PC-3 (cell line): ENCODE data around the gene SCO2. TPM values are rescaled to one million over a fixed set of nuclear protein-coding genes. Genes with fewer than 3 reads are reported as not detected.

Experiments used
- ATAC-seq: fragments of 200-7000 bp; cut with Tn5 transposase; 2 replicates; pipeline ENCODE4 v1.9.1; 2020; ENCODE audit warnings: mild to moderate bottlenecking, moderate library complexity
- BruUV-seq: library from RNA; stranded (reverse); fragments of 400-500 nt; replicated peaks from 2 replicates; lab custom pipeline; 2021; lab: Mats Ljungman, UMichigan
- CTCF ChIA-PET: fragments of 300-600 bp; sonication (Branson Sonifier 250); formaldehyde crosslinking; loops from one replicate; lab custom pipeline; 2022; ENCODE audit warnings: antibody characterized with exemption; lab: Charles Lee
- POLR2A ChIA-PET: fragments of 300-600 bp; sonication (Branson Sonifier 250); formaldehyde crosslinking; loops from one replicate; lab custom pipeline; 2022; ENCODE audit warnings: antibody characterized with exemption; ENCODE audit not compliant: unreplicated experiment; lab: Charles Lee
- DNase-seq: peaks from one replicate; pipeline ENCODE4 v3.0.0-alpha.2; 2015
- H2AFZ ChIP-seq: fragments of 300-600 bp; sonication (generic); 2 replicates; pipeline ENCODE4 v1.6.0; 2016; ENCODE audit warnings: antibody characterized with exemption, low read length
- H3F3A ChIP-seq: fragments of 300-600 bp; sonication (generic); one replicate; pipeline ENCODE4 v1.6.0; 2017; ENCODE audit warnings: antibody characterized with exemption, low read length, control low read depth, mild to moderate bottlenecking; ENCODE audit not compliant: unreplicated experiment
- H3K27ac ChIP-seq: fragments of 300-600 bp; sonication (generic); 2 replicates; pipeline ENCODE4 v1.5.1; 2016; ENCODE audit warnings: mild to moderate bottlenecking, low read length
- H3K27me3 ChIP-seq: fragments of 300-600 bp; sonication (generic); 2 replicates; pipeline ENCODE4 v1.6.1; 2016; ENCODE audit warnings: low read length, mixed read lengths
- H3K36me3 ChIP-seq: fragments of 300-600 bp; sonication (generic); 2 replicates; pipeline ENCODE4 v1.6.1; 2016; ENCODE audit warnings: low read depth, mixed run types, low read length, mixed read lengths
- H3K4me1 ChIP-seq: fragments of 300-600 bp; sonication (generic); 2 replicates; pipeline ENCODE4 v1.5.1; 2016; ENCODE audit warnings: low read length; ENCODE audit not compliant: insufficient read depth
- H3K4me2 ChIP-seq: fragments of 300-600 bp; sonication (generic); 2 replicates; pipeline ENCODE4 v1.6.0; 2016; ENCODE audit warnings: low read length
- H3K4me3 ChIP-seq: fragments of 300-600 bp; sonication (generic); 2 replicates; pipeline ENCODE4 v1.5.1; 2016; ENCODE audit warnings: mild to moderate bottlenecking, low read length, mixed read lengths
- H3K79me2 ChIP-seq: fragments of 300-600 bp; sonication (generic); 2 replicates; pipeline ENCODE4 v1.6.1; 2017; ENCODE audit warnings: low read length, mixed read lengths
- H3K9ac ChIP-seq: fragments of 300-600 bp; sonication (generic); 2 replicates; pipeline ENCODE4 v1.6.0; 2016; ENCODE audit warnings: mild to moderate bottlenecking, low read length
- H3K9me2 ChIP-seq: fragments of 300-600 bp; sonication (generic); replicated peaks from 2 replicates; pipeline ENCODE4 v1.6.1; 2016; ENCODE audit warnings: mixed run types, low read length, mixed read lengths
- H3K9me3 ChIP-seq: fragments of 300-600 bp; sonication (generic); 2 replicates; pipeline ENCODE4 v1.6.1; 2016; ENCODE audit warnings: low read length, mixed read lengths
- H4K20me1 ChIP-seq: fragments of 300-600 bp; sonication (generic); 2 replicates; pipeline ENCODE4 v1.6.1; 2016; ENCODE audit warnings: low read length, mixed read lengths
- EZH2 ChIP-seq: fragments of 300-600 bp; sonication (generic); IDR thresholded peaks from one replicate; pipeline ENCODE4 v1.6.1; 2017; ENCODE audit warnings: antibody characterized with exemption, mild to moderate bottlenecking, low read length; ENCODE audit not compliant: unreplicated experiment
- EZH2phosphoT487 ChIP-seq: fragments of 300-600 bp; sonication (generic); IDR thresholded peaks from 2 replicates; pipeline ENCODE4 v1.6.1; 2018; ENCODE audit warnings: mild to moderate bottlenecking, antibody characterized with exemption, low read length, borderline replicate concordance
- intact Hi-C: fragments of 100-400 bp; cut with micrococcal nuclease; formaldehyde crosslinking; loops from 2 replicates; pipeline ENCODE4 v1.9.0; 2023
- total RNA-seq: library from RNA; depleted of rRNA; stranded (reverse); fragments of >200 nt; gene quantifications from 2 replicates; pipeline ENCODE4 v1.2.3, GENCODE V29; 2014
- TF ChIP-seq, protein P1 (sequence below): fragments of 300-600 bp; sonication (generic); conservative IDR thresholded peaks from 2 replicates; pipeline ENCODE4 v1.5.1; 2017; ENCODE audit warnings: antibody characterized with exemption, low read depth, mild to moderate bottlenecking, low read length

The SCO2 gene
- total RNA-seq, 1 experiment from 2014 or later: 5.8 TPM

DNA sequence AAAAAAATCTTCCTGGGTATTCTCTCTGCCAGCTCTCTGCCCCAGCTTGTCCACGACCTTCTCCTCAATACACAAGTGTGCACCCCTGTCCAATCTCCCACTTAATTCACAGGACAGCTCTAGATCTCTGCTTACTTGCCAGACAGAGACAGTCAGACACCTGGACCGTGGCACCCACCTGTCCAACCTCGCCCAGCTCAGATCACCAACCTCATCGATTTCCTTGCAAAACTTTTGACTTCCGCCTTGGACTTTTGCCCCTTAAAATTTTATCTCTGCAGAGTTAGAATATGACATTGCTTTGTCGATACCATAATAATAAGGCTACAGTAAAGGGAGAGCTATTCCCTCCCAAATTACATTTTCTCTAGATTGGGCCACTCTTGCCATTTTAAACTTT lies 28.3 kb downstream of the SCO2 start:
- H3K9me3 ChIP-seq: no peaks in the 10 kb centered on the region
- H4K20me1 ChIP-seq: no peaks in the 10 kb centered on the region
- H3K4me2 ChIP-seq: no peak overlapping the region
- H3K27ac ChIP-seq: no peak overlapping the region
- ChIA-PET CTCF (interaction anchor here (0.6 to 0.7 kb wide), 2 partner anchors 124 to 298 kb away, joined by 3 to 4 read pairs; no protein-coding TSS in a partner anchor), POLR2A (interaction anchor here (1.6 kb wide), 1 partner anchor 11 kb away, joined by 5 read pairs; the partner anchor contains the start of gene LMF2)
- no peak for DNase-seq
- intact Hi-C loops: no loop called here
- H3K4me1 ChIP-seq: no peaks in the 10 kb centered on the region
- ATAC-seq: no peak
- no peak overlapping the region for H3K9ac ChIP-seq
- H3K79me2 ChIP-seq: no peaks in the 10 kb centered on the region
- H3K9me2 ChIP-seq: no peaks in the 10 kb centered on the region
- no peaks in the 10 kb centered on the region for H3F3A ChIP-seq
- no peak overlapping the region for H2AFZ ChIP-seq
- no peaks in the 10 kb centered on the region for H3K36me3 ChIP-seq
- BruUV-seq: no TSS peak
- H3K27me3 ChIP-seq: no peaks in the 10 kb centered on the region
- no peak for TF ChIP-seq EZH2
- TF ChIP-seq, protein P1, sequence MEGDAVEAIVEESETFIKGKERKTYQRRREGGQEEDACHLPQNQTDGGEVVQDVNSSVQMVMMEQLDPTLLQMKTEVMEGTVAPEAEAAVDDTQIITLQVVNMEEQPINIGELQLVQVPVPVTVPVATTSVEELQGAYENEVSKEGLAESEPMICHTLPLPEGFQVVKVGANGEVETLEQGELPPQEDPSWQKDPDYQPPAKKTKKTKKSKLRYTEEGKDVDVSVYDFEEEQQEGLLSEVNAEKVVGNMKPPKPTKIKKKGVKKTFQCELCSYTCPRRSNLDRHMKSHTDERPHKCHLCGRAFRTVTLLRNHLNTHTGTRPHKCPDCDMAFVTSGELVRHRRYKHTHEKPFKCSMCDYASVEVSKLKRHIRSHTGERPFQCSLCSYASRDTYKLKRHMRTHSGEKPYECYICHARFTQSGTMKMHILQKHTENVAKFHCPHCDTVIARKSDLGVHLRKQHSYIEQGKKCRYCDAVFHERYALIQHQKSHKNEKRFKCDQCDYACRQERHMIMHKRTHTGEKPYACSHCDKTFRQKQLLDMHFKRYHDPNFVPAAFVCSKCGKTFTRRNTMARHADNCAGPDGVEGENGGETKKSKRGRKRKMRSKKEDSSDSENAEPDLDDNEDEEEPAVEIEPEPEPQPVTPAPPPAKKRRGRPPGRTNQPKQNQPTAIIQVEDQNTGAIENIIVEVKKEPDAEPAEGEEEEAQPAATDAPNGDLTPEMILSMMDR: no peak
- TF ChIP-seq EZH2phosphoT487: no peak
- H3K4me3 ChIP-seq: no peak overlapping the region

DNA sequence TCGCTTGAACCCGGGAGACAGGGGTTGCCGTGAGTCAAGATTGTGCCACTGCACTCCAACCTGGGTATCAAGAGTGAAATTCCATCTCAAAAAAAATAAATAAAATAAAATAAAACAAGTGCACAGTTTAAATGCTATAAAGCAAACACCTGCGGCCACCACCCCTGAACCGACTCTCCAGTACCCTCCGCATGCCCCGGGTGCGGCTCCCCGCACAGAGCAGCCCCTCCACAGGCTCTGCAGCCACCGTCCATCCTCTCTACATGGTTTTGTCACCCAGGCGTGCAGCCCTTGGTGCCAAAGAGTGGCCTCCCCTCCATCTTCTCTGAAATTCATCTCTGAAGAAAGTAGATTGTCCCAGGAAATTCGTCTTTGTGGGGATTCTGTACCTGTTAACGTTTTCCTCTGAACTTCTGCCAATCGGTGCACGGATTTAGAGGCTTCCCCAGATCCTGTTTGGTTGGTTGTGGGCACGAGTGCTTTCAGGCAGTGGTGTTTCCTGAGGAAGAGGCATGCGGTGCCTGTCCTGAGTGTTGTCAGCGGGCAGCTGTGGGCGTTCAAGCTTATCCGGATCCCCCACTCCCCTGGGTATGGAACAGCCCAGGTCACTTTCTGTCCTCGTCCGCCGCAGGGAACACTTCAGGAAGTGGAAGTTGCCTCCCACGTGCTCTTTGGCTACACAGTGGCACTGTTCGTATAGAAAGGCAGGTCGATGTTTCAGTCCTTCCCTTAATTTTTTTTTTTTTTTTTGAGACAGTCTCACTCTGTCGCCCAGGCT lies 34.7 kb downstream of the SCO2 start:
- no peak overlapping the region for H3K4me3 ChIP-seq
- no peaks in the 10 kb centered on the region for H3K4me1 ChIP-seq
- no peak overlapping the region for H3K9ac ChIP-seq
- H3K27me3 ChIP-seq: no peaks in the 10 kb centered on the region
- TF ChIP-seq EZH2phosphoT487 (no peak), EZH2 (no peak)
- TF ChIP-seq, protein P1: no peak
- no peak overlapping the region for H3K27ac ChIP-seq
- H3K36me3 ChIP-seq: no peaks in the 10 kb centered on the region
- intact Hi-C loops: no loop called here
- ChIA-PET CTCF (no interaction called here), POLR2A (no interaction called here)
- no peak overlapping the region for H3K4me2 ChIP-seq
- no TSS peak for BruUV-seq
- no peaks in the 10 kb centered on the region for H3K79me2 ChIP-seq
- no peaks in the 10 kb centered on the region for H3K9me3 ChIP-seq
- no peaks in the 10 kb centered on the region for H4K20me1 ChIP-seq
- H3F3A ChIP-seq: no peaks in the 10 kb centered on the region
- H2AFZ ChIP-seq: no peak overlapping the region
- DNase-seq: no peak
- no peak for ATAC-seq
- H3K9me2 ChIP-seq: no peaks in the 10 kb centered on the region
